ENCODE results near the gene EPHB2.

GRCh38 chr1:22761101-22761500 is 50.5 kb downstream of the EPHB2 start:
- TF ChIP-seq POLR2AphosphoS5 (IDR thresholded peaks at IDR 0.05; ENCODE audit: borderline replicate concordance, low read depth, low read length) (no peak), EZH2 (IDR thresholded peaks at IDR 0.05) (no peak), FOXP2 (optimal IDR thresholded peaks at IDR 0.05; ENCODE audit: control extremely low read depth, extremely low read length, insufficient read depth) (no peak)

All from SK-N-MC (cell line).